Gastrocnemius medialis (tissue), 4 donors: Measurements from ENCODE around the gene TSPAN1.

Source experiments
- CTCF ChIP-seq, 5 experiments: fragments of 450-650 bp in 3 of 5; fragments of 200-600 bp in 2 of 5; sonication (generic) in 2 of 5; IDR thresholded peaks in 4 of 5; conservative IDR thresholded peaks in 1 of 5; 1 replicate in 4 of 5; 2 replicates in 1 of 5; pipeline ENCODE4 v1.5.1; 2016 to 2019; ENCODE audit warnings: antibody characterized with exemption in 5 of 5, mild to moderate bottlenecking in 3 of 5, moderate library complexity in 3 of 5
- POLR2A ChIP-seq, 2 donors: fragments of 450-650 bp; IDR thresholded peaks; one replicate each; pipeline ENCODE4 v1.6.1; 2017; ENCODE audit warnings: antibody characterized with exemption in 2 of 2, mild to moderate bottlenecking in 2 of 2, moderate library complexity in 2 of 2

DNA sequence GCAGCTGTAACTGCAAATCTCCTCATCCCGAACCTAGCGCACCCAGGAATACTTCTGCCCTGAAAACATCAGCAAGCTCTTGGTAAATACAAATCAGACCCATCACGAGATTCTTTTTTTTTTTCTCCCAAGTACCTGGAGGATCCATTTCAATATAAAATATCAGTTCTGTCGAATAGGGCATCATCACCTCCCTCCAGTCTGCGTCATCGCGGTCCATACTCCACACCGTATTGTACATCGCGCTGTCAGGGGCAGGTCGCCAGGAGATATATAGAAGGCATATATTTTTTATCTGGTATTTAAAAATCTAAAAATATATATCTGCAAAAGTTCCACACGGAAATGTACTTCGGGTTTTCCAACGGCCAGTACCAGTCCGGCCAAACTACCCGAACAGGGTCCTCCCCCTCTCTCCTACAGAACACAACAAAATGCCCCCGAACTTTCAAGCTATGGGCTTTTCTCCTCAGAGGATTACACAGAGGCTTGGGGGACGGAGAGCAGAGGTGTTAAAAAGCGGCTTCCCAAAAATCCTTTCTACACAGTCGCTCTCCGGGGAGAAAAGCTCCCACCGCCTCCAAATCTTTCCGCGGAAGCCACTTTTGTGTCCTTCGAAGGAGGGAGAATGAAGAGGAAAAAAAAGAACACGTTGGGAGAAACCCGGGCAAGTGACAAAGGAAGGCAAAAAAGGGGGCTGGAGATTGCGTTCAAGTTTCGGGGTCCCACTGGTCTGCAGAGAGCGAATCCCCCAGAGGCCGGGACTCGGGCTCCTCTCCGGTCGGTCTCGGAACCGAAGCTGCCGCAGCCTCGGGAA is 43.0 kb upstream of the TSPAN1 start:
- no peak for TF ChIP-seq CTCF (IDR thresholded peaks at IDR 0.05 in 4 of 5, conservative IDR thresholded peaks at IDR 0.05 in 1 of 5)
- TF ChIP-seq POLR2A (IDR thresholded peaks at IDR 0.05) = no peak
